Lower lobe of right lung (tissue), 2 donors: Measurements from ENCODE around the gene FAM98A. TPM values are rescaled to one million over a fixed set of nuclear protein-coding genes. Genes with fewer than 3 reads are reported as not detected.

Source experiments
- ATAC-seq, 2 donors: fragments of 200-7000 bp; cut with Tn5 transposase; one replicate each; pipeline ENCODE4 v1.9.1; 2020 to 2022; ENCODE audit warnings: mild to moderate bottlenecking in 2 of 2, moderate library complexity in 2 of 2
- DNase-seq: peaks from one replicate; pipeline ENCODE4 v3.0.0-alpha.2; 2020
- H3K27ac ChIP-seq: fragments of 200-600 bp; one replicate; pipeline ENCODE4 v1.8.0; 2022
- H3K27me3 ChIP-seq: fragments of 200-600 bp; one replicate; pipeline ENCODE4 v1.8.0; 2022; ENCODE audit warnings: low read depth
- H3K36me3 ChIP-seq: fragments of 200-600 bp; one replicate; pipeline ENCODE4 v1.8.0; 2022; ENCODE audit warnings: mild to moderate bottlenecking
- H3K4me1 ChIP-seq: fragments of 200-600 bp; one replicate; pipeline ENCODE4 v1.8.0; 2022
- H3K4me3 ChIP-seq: fragments of 200-600 bp; one replicate; pipeline ENCODE4 v1.8.0; 2022; ENCODE audit warnings: mild to moderate bottlenecking
- H3K9me3 ChIP-seq: fragments of 200-600 bp; one replicate; pipeline ENCODE4 v1.8.0; 2022
- CTCF ChIP-seq: fragments of 200-600 bp; IDR thresholded peaks from one replicate; pipeline ENCODE4 v1.8.0; 2022; ENCODE audit warnings: antibody characterized with exemption, mild to moderate bottlenecking
- intact Hi-C: fragments of 100-400 bp; cut with DNase I; formaldehyde crosslinking; loops from one replicate; pipeline ENCODE4 v1.11.0; 2022
- total RNA-seq: library from RNA; stranded (reverse); fragmentation: NEBNext Ultra II Directional; extraction: Animal tissue kit (Norgen Biotek cat#: 25700); gene quantifications from one replicate; pipeline ENCODE4 v1.2.1, GENCODE V29; 2021
- donor health status: DM: no; HTN: yes; CAD: no; lungs with severe emphysema.

The FAM98A gene
- total RNA-seq, 1 donor from 2014 or later, result 40.4 TPM

GRCh38 chr2:33617401-33617800, 18.3 kb upstream of the FAM98A start:
- TF ChIP-seq CTCF, result no peak
- ATAC-seq, result no peak
- H3K27ac ChIP-seq, result no peak overlapping the region

GRCh38 chr2:33616873-33617272, 17.8 kb upstream of the FAM98A start:
- H3K36me3 ChIP-seq, result no peaks in the 10 kb centered on the region
- intact Hi-C loops, result no loop called here
- no peak overlapping the region for H3K4me3 ChIP-seq
- DNase-seq (no peak), ATAC-seq (no peak)
- no peaks in the 10 kb centered on the region for H3K4me1 ChIP-seq
- H3K9me3 ChIP-seq, result peaks cover 18% of the 10 kb centered on the region
- no peaks in the 10 kb centered on the region for H3K27me3 ChIP-seq
- no peak overlapping the region for H3K27ac ChIP-seq
- no peak for TF ChIP-seq CTCF

More at GRCh38 chr2:33617401-33617800, 18.3 kb upstream of the FAM98A start:
- no peak for DNase-seq
- Histone ChIP-seq H3K4me1 (no peaks in the 10 kb centered on the region), H3K36me3 (no peaks in the 10 kb centered on the region), H3K27me3 (no peaks in the 10 kb centered on the region), H3K9me3 (peaks cover 18% of the 10 kb centered on the region), H3K4me3 (no peak overlapping the region)
- intact Hi-C loops, result no loop called here

- H3K4me3 ChIP-seq, result no peak overlapping the region
- no peaks in the 10 kb centered on the region for H3K36me3 ChIP-seq
- peaks cover 18% of the 10 kb centered on the region for H3K9me3 ChIP-seq
- no peak for ATAC-seq
- no peak for DNase-seq
- no peaks in the 10 kb centered on the region for H3K27me3 ChIP-seq
- no peaks in the 10 kb centered on the region for H3K4me1 ChIP-seq
- H3K27ac ChIP-seq, result no peak overlapping the region
- intact Hi-C loops, result no loop called here
- TF ChIP-seq CTCF, result no peak
Observed at GRCh38 chr2:33614190-33614589, 15.1 kb upstream of the FAM98A start.

GRCh38 chr2:33607905-33608304, 8.8 kb upstream of the FAM98A start:
- DNase-seq (no peak), ATAC-seq (no peak)
- intact Hi-C loops, result no loop called here
- Histone ChIP-seq H3K36me3 (no peaks in the 10 kb centered on the region), H3K9me3 (no peaks in the 10 kb centered on the region), H3K27me3 (no peaks in the 10 kb centered on the region), H3K4me3 (no peak overlapping the region), H3K27ac (no peak overlapping the region), H3K4me1 (no peaks in the 10 kb centered on the region)
- TF ChIP-seq CTCF, result no peak

- H3K4me3 ChIP-seq, result no peak overlapping the region
- H3K27ac ChIP-seq, result no peak overlapping the region
- no peaks in the 10 kb centered on the region for H3K36me3 ChIP-seq
- no peaks in the 10 kb centered on the region for H3K4me1 ChIP-seq
- H3K9me3 ChIP-seq, result no peaks in the 10 kb centered on the region
- H3K27me3 ChIP-seq, result no peaks in the 10 kb centered on the region
- ATAC-seq, result no peak
- intact Hi-C loops, result no loop called here
- no peak for DNase-seq
- no peak for TF ChIP-seq CTCF
Observed at GRCh38 chr2:33607251-33607721, 8.2 kb upstream of the FAM98A start.

- TF ChIP-seq CTCF, result no peak
- Histone ChIP-seq H3K4me3 (no peak overlapping the region), H3K27me3 (no peaks in the 10 kb centered on the region), H3K9me3 (no peaks in the 10 kb centered on the region), H3K4me1 (no peaks in the 10 kb centered on the region), H3K27ac (no peak overlapping the region), H3K36me3 (no peaks in the 10 kb centered on the region)
- ATAC-seq (no peak), DNase-seq (no peak)
- intact Hi-C loops, result no loop called here
Observed at GRCh38 chr2:33606622-33607021, 7.5 kb upstream of the FAM98A start.
